H9 (cell line): ENCODE data around the gene P2RX7. TPM values are rescaled to one million over a fixed set of nuclear protein-coding genes. Genes with fewer than 3 reads are reported as not detected.

ENCODE experiments used
- DNase-seq: peaks from one replicate; pipeline ENCODE4 v3.0.0-alpha.2; 2017
- H2AFZ ChIP-seq: one replicate; pipeline ENCODE4 v1.6.1; 2013; ENCODE audit warnings: mild to moderate bottlenecking, low read length, control low read depth, moderate library complexity
- H2AK5ac ChIP-seq: 2 replicates; pipeline ENCODE4 v1.6.1; 2013; ENCODE audit warnings: low read length, control low read depth, mixed read lengths; ENCODE audit not compliant: insufficient read length
- H2BK120ac ChIP-seq: one replicate; pipeline ENCODE4 v1.6.1; 2013; ENCODE audit warnings: low read depth, mild to moderate bottlenecking, low read length, control low read depth, inconsistent platforms; ENCODE audit not compliant: poor library complexity, severe bottlenecking
- H2BK12ac ChIP-seq: 2 replicates; pipeline ENCODE4 v1.6.1; 2013; ENCODE audit warnings: low read length, control low read depth, mixed read lengths, low read depth; ENCODE audit not compliant: insufficient read length
- H2BK15ac ChIP-seq: 2 replicates; pipeline ENCODE4 v1.6.1; 2013; ENCODE audit warnings: low read depth, low read length, control low read depth
- H2BK20ac ChIP-seq: one replicate; pipeline ENCODE4 v1.6.1; 2013; ENCODE audit warnings: low read depth, mild to moderate bottlenecking, low read length, control low read depth, inconsistent platforms; ENCODE audit not compliant: poor library complexity, severe bottlenecking
- H2BK5ac ChIP-seq: 2 replicates; pipeline ENCODE4 v1.6.1; 2013; ENCODE audit warnings: low read length, control low read depth, mixed read lengths; ENCODE audit not compliant: insufficient read length
- H3K14ac ChIP-seq: 2 replicates; pipeline ENCODE4 v1.6.1; 2013; ENCODE audit warnings: low read length, control low read depth; ENCODE audit not compliant: insufficient read depth
- H3K18ac ChIP-seq: 2 replicates; pipeline ENCODE4 v1.6.1; 2013; ENCODE audit warnings: low read depth, mild to moderate bottlenecking, mixed read lengths, low read length, control low read depth; ENCODE audit not compliant: insufficient read length
- H3K23ac ChIP-seq: 2 replicates; pipeline ENCODE4 v1.6.1; 2013; ENCODE audit warnings: low read length, control low read depth, mixed read lengths, low read depth; ENCODE audit not compliant: insufficient read length
- H3K23me2 ChIP-seq: 2 replicates; pipeline ENCODE4 v1.6.1; 2013; ENCODE audit warnings: low read depth, mild to moderate bottlenecking, mixed read lengths, low read length, control low read depth; ENCODE audit not compliant: insufficient read length, poor library complexity, severe bottlenecking
- H3K27ac ChIP-seq: 2 replicates; pipeline ENCODE4 v1.5.1; 2013; ENCODE audit warnings: low read length, control low read depth, mixed read lengths, low read depth; ENCODE audit not compliant: insufficient read length
- H3K27me3 ChIP-seq: 2 replicates; pipeline ENCODE4 v1.6.1; 2013; ENCODE audit warnings: low read length, control low read depth, inconsistent platforms; ENCODE audit not compliant: insufficient read depth
- H3K4ac ChIP-seq: 2 replicates; pipeline ENCODE4 v1.6.1; 2013; ENCODE audit warnings: low read depth, mild to moderate bottlenecking, control low read depth, inconsistent platforms, low read length, moderate library complexity
- H3K4me1 ChIP-seq: 2 replicates; pipeline ENCODE4 v1.6.1; 2013; ENCODE audit warnings: low read length, control low read depth, inconsistent platforms; ENCODE audit not compliant: insufficient read depth
- H3K4me2 ChIP-seq: 2 replicates; pipeline ENCODE4 v1.6.1; 2013; ENCODE audit warnings: low read length, control low read depth, mixed read lengths; ENCODE audit not compliant: insufficient read length, insufficient read depth
- H3K56ac ChIP-seq: 2 replicates; pipeline ENCODE4 v1.6.1; 2013; ENCODE audit warnings: low read depth, mild to moderate bottlenecking, mixed read lengths, low read length, control low read depth; ENCODE audit not compliant: insufficient read length
- H3K79me1 ChIP-seq: 2 replicates; pipeline ENCODE4 v1.6.1; 2013; ENCODE audit warnings: low read depth, mild to moderate bottlenecking, moderate library complexity, low read length, control low read depth, inconsistent platforms; ENCODE audit not compliant: insufficient read depth, poor library complexity, severe bottlenecking
- H3K79me2 ChIP-seq: 2 replicates; pipeline ENCODE4 v1.6.1; 2013; ENCODE audit warnings: low read length, control low read depth, inconsistent platforms; ENCODE audit not compliant: insufficient read depth
- H3K9ac ChIP-seq: 2 replicates; pipeline ENCODE4 v1.6.1; 2013; ENCODE audit warnings: low read length, control low read depth, mixed read lengths; ENCODE audit not compliant: insufficient read length; ENCODE audit errors: extremely low read depth
- H3K9me3 ChIP-seq: one replicate; pipeline ENCODE4 v1.6.1; 2013; ENCODE audit warnings: low read depth, low read length, inconsistent platforms; ENCODE audit not compliant: control insufficient read depth
- H3T11ph ChIP-seq: one replicate; pipeline ENCODE4 v1.6.1; 2013; ENCODE audit warnings: mild to moderate bottlenecking, low read length, control low read depth, inconsistent platforms
- H4K20me1 ChIP-seq: one replicate; pipeline ENCODE4 v1.6.1; 2013; ENCODE audit not compliant: control insufficient read depth, insufficient read length, insufficient read depth
- H4K5ac ChIP-seq: 2 replicates; pipeline ENCODE4 v1.6.1; 2013; ENCODE audit warnings: low read depth, mild to moderate bottlenecking, mixed read lengths, low read length, control low read depth; ENCODE audit not compliant: insufficient read length
- H4K8ac ChIP-seq: replicated peaks from 2 replicates; pipeline ENCODE4 v1.6.1; 2013; ENCODE audit warnings: low read length, control low read depth, mixed read lengths, low read depth; ENCODE audit not compliant: insufficient read length
- H4K91ac ChIP-seq: 2 replicates; pipeline ENCODE4 v1.6.1; 2013; ENCODE audit warnings: low read depth, mild to moderate bottlenecking, moderate library complexity, mixed read lengths, low read length, control low read depth; ENCODE audit not compliant: insufficient read length
- H3K27ac Mint-ChIP-seq, 3 experiments: 2 replicates in 2 of 3; 3 replicates in 1 of 3; pipeline ENCODE4 v1.8.0; 2020 to 2021; ENCODE audit warnings: mixed read lengths in 3 of 3, mild to moderate bottlenecking in 1 of 3, moderate library complexity in 1 of 3
- H3K27me3 Mint-ChIP-seq: 2 replicates; pipeline ENCODE4 v1.8.0; 2021; ENCODE audit warnings: low read depth, mild to moderate bottlenecking, moderate library complexity, mixed read lengths
- H3K36me3 Mint-ChIP-seq, 3 experiments: 2 replicates in 2 of 3; 3 replicates in 1 of 3; pipeline ENCODE4 v1.8.0; 2020 to 2021; ENCODE audit warnings: low read depth in 3 of 3, mixed read lengths in 3 of 3; ENCODE audit not compliant: insufficient read depth in 1 of 3
- H3K4me1 Mint-ChIP-seq, 2 experiments: 2 replicates each; pipeline ENCODE4 v1.8.0; 2020; ENCODE audit warnings: mixed read lengths in 2 of 2
- H3K4me3 Mint-ChIP-seq, 2 experiments: 2 replicates in 1 of 2; 3 replicates in 1 of 2; pipeline ENCODE4 v1.8.0; 2020 to 2021; ENCODE audit warnings: mild to moderate bottlenecking in 2 of 2, mixed read lengths in 2 of 2, moderate library complexity in 1 of 2
- H3K9me3 Mint-ChIP-seq, 2 experiments: 2 replicates in 1 of 2; 3 replicates in 1 of 2; pipeline ENCODE4 v1.8.0; 2020; ENCODE audit warnings: mild to moderate bottlenecking in 2 of 2, mixed read lengths in 2 of 2, moderate library complexity in 1 of 2
- WGBS: extraction: QIAGEN DNeasy Blood & Tissue Kit; methylation state at CpG from one replicate; pipeline ENCODE4 v1.1.7; 2013; ENCODE audit warnings: missing lambda C conversion rate, low lambda C conversion rate, mixed read lengths; ENCODE audit not compliant: insufficient read length; ENCODE audit errors: extremely low coverage; 5-methylcytosine and 5-hydroxymethylcytosine counted together
- total RNA-seq: library from RNA; stranded (reverse); gene quantifications from 2 replicates; pipeline ENCODE4 v1.2.1, GENCODE V29; 2021
- TF ChIP-seq, protein P1 (sequence below): fragments of 200-600 bp; sonication (generic); conservative IDR thresholded peaks from 3 replicates; pipeline ENCODE4 v1.8.0; 2021; ENCODE audit warnings: antibody characterized with exemption, mild to moderate bottlenecking

P2RX7 gene
- total RNA-seq, 1 experiment from 2014 or later: 0.09 TPM

DNA sequence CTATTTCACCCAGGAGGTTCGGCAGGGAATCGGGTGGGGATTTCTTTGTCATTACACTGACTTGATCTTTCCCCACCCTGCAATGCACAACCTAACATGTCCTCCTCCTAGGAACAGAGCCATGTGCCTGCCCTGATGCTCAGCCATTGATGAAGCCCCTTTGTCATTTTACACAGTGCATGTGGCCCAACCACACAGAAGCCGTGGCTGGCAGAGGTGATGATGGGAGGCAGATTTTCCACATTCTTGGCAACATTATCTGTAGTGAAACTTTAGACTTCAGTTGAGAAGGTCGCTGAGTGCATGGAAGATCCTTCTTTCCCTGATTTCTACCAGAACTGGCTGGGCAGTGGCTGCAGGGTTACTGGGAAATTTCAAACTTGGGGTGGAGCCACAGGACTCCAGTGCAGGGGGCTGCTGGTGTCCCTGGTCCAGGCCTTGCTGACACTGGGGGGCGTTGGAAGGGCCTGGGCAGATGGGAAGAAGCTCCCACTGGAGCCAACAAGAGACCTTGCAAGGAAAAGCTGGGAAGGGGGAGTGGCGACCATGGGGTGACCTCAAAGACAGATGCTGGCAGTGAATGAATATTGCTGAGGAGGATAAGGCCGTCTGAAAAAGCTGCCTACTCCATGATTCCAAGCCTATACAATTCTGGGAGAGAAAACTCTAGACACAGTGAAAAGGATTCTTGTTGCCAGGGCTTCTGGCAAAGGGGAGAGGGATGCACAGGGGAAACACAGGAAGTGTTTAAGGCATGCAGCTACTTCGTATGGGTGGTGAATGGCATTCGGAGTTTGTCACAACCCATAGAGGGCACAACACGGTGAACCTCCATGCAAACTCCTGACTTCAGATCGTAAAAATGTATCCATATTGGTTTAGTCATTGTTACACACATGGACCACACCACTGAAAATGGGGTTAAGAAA lies 41.8 kb upstream of the P2RX7 start:
- Histone ChIP-seq H3K14ac (no peak overlapping the region), H3K23me2 (peaks cover 6% of the 10 kb centered on the region), H3K23ac (no peak overlapping the region), H2BK120ac (no peak overlapping the region), H3K4ac (no peak overlapping the region), H2BK12ac (no peak overlapping the region), H3K56ac (no peak overlapping the region), H3K79me1 (no peaks in the 10 kb centered on the region), H3K27me3 (no peaks in the 10 kb centered on the region; the same call in 1 of the 2 replicates), H2BK20ac (no peak overlapping the region), H4K8ac (no peak overlapping the region), H3K79me2 (no peaks in the 10 kb centered on the region), H4K91ac (no peak overlapping the region), H2AK5ac (no peak overlapping the region), H4K5ac (no peak overlapping the region), H3K4me1 (0 out of 2 replicates have a peak, but pooled peaks cover 2% of the 10 kb centered on the region), H2BK5ac (no peak overlapping the region), H3T11ph (no peak overlapping the region), H3K18ac (no peak overlapping the region), H3K9ac (no peak overlapping the region), H4K20me1 (no peaks in the 10 kb centered on the region), H3K9me3 (no peaks in the 10 kb centered on the region), H2BK15ac (no peak overlapping the region), H2AFZ (no peak overlapping the region), H3K4me2 (no peak overlapping the region), H3K27ac (no peak overlapping the region)
- TF ChIP-seq, protein P1, sequence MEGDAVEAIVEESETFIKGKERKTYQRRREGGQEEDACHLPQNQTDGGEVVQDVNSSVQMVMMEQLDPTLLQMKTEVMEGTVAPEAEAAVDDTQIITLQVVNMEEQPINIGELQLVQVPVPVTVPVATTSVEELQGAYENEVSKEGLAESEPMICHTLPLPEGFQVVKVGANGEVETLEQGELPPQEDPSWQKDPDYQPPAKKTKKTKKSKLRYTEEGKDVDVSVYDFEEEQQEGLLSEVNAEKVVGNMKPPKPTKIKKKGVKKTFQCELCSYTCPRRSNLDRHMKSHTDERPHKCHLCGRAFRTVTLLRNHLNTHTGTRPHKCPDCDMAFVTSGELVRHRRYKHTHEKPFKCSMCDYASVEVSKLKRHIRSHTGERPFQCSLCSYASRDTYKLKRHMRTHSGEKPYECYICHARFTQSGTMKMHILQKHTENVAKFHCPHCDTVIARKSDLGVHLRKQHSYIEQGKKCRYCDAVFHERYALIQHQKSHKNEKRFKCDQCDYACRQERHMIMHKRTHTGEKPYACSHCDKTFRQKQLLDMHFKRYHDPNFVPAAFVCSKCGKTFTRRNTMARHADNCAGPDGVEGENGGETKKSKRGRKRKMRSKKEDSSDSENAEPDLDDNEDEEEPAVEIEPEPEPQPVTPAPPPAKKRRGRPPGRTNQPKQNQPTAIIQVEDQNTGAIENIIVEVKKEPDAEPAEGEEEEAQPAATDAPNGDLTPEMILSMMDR: no peak
- Mint-ChIP-seq H3K27me3 (peaks cover 27% of the 10 kb centered on the region), H3K36me3 (no peaks in the 10 kb centered on the region), H3K9me3 (no peaks in the 10 kb centered on the region), H3K4me3 (no peak overlapping the region), H3K4me1 (peaks cover 24 to 27% of the 10 kb centered on the region in 2 experiments), H3K27ac (peak overlapping the region in 1 of 3 experiments; percentile 81; a peak in 1 of 7 replicates)
- no CpG with 5 or more reads among the region's 11 CpGs for WGBS
- no peak for DNase-seq
